ENCODE measurements around the gene BUB1.
A peak's percentile ranks its signal among the peaks of the same experiment; 100 is the strongest.
"Not testable (repeated sequence)": the region's sequence is repeated elsewhere in the genome, so short reads cannot be mapped to it uniquely, and the experiment has no call there.

Gene BUB1

GRCh38 chr2:110690083-110690965 is 12.5 kb upstream of the BUB1 start:
- no peak for DNase-seq (ENCODE audit: low spot score)

DNA sequence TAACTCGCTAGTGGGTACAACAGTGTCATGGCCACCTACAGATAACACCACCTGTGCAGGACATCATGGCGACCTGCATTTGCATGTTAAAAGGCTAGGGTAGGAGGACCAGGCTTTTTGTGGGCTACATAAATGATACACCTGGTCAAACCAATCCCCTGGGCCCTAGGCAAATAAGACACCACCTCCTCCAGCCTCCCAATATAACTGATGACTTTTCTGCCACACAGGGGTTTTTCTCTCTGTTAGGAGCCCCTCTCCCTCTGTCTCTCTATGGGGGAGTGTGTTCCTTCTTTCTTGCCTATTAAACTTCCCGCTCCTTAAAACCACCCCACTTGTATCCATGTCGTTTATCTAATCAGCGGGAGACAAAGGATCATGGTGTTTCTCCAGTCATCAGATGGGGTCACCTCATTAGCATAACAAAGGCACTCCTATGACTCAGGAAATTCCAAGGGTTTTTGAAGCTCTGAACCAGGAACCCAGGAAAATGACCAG is 10.8 kb upstream of the BUB1 start:
- no peak for DNase-seq (ENCODE audit: low spot score)

GRCh38 chr2:110687775-110688484 is 10.1 kb upstream of the BUB1 start:
- DNase-seq (ENCODE audit: low spot score): not testable (repeated sequence)

GRCh38 chr2:110682872-110683271 is 5.0 kb upstream of the BUB1 start:
- DNase-seq (ENCODE audit: low spot score): no peak

GRCh38 chr2:110682267-110682666 is 4.4 kb upstream of the BUB1 start:
- DNase-seq (ENCODE audit: low spot score): no peak

GRCh38 chr2:110680709-110681108 is 2.8 kb upstream of the BUB1 start:
- no peak for DNase-seq (ENCODE audit: low spot score)

- no peak for DNase-seq (ENCODE audit: low spot score)
Observed at GRCh38 chr2:110679865-110680264, 2.0 kb upstream of the BUB1 start.

- DNase-seq (ENCODE audit: low spot score): peak; percentile 4
Observed at GRCh38 chr2:110679337-110679707, 1.5 kb upstream of the BUB1 start.

DNA sequence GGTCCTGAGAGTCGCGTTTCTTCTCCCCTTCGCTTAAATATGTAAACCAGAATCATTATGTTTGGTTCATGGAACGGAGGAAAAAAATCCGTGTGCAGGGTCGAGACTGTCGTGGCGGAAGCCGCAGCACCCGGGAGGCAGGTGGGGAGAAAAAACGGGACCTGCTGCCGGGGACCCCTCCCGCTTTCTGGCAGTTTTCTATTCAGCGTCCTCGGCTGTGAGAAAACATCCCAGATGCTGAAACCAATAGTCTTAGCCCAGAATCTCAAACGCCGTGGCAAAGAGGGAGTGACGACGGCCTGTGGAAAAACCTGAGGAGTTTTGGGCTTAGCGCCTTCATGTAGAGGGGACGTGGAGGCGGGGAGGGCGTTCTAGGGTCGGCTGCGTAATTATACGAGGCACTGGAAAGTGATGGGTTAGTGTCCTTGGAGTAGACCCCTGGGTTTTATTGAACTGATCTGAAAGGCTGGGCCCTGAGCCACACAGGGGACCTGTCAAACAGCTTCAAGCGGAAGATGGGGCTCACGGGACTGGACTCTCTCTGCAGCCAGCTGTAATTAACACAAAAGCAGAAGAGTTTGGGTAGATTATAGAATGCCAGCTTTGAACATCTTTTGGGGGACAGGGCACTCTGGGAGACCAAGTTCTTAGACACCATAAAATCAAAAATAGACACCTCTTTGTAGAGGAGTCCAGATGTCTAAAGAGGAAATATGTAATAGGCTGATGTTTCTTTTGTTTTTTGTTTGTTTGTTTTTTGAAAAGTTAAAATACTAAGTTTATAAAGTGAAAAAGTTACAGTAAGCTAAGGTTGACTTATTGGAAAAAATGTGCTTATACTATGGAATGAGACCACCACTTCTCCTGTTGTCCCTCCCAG is 834 bp upstream of the BUB1 start:
- peak; percentile 2 for DNase-seq (ENCODE audit: low spot score)

- peak; percentile 20 for DNase-seq (ENCODE audit: low spot score)
Observed at GRCh38 chr2:110677080-110677479, 783 bp downstream of the BUB1 start.

DNA sequence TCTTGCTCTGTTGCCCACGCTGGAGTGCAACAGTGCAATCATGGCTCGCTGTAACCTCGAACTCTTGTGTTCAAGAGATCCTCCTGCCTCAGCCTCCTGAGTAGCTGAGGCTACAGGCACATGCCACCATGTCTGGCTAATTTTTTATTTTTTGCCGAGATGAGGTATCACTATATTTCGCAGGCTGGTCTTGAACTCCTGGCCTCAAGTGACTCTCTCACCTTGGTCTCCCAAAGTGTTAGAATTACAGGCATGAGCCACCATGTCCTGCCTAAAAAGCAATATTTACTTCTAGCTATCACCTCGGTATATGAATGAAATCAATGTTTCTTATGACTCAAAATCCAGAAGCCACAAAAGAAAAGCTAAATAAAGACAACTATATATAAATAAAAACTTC is 2.2 kb downstream of the BUB1 start:
- peak; percentile 19 for DNase-seq (ENCODE audit: low spot score)

- DNase-seq (ENCODE audit: low spot score): peak; percentile 64
Observed at GRCh38 chr2:110674620-110675555, 3.0 kb downstream of the BUB1 start.

- no peak for DNase-seq (ENCODE audit: low spot score)
Observed at GRCh38 chr2:110673201-110673600, 4.7 kb downstream of the BUB1 start.

- DNase-seq (ENCODE audit: low spot score): no peak
Observed at GRCh38 chr2:110670826-110671225, 7.0 kb downstream of the BUB1 start.

DNA sequence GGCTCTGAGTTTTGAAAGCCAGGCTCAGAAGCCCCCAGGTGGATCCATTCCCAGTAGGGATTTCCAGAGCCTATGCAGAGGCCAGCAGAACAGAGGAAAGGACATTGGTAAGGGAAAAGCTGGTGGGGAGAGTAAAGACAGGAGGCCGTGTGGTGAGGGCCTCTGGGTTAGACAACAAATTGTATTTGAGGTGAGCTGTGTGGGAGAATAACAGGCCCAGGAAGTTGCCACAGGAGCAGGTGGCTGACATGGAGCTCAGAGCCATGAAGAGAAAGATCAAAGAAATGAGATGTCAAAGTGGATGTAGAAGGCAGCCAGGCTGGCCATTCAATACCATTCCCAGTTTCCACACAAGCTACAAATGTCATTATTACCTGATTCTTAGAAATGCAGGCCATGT is 8.8 kb downstream of the BUB1 start:
- DNase-seq (ENCODE audit: low spot score): no peak

GRCh38 chr2:110667071-110667470 is 10.8 kb downstream of the BUB1 start:
- DNase-seq (ENCODE audit: low spot score): no peak

- no peak for DNase-seq (ENCODE audit: low spot score)
Observed at GRCh38 chr2:110664135-110664534, 13.7 kb downstream of the BUB1 start.

GRCh38 chr2:110662560-110662959 is 15.3 kb downstream of the BUB1 start:
- DNase-seq (ENCODE audit: low spot score): no peak

GRCh38 chr2:110660558-110660957 is 17.3 kb downstream of the BUB1 start:
- no peak for DNase-seq (ENCODE audit: low spot score)

DNA sequence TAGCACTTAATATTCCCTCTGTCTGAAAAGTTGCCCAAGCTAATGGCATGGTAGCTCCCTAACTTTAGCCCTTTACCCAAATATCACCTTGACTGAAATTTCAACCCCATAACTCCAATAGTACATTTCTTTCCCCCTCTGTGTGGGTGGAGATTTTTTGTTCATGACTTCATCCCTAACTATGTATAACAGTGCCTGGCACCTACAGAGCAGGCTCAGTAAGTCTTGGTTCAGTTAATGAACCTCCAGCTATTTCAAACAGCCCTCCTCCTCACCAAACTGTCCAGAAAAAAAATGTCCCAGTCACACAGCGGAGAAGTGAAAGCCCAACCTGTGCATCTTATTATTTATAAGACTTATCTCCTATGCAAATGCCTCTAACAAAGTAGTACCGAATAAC is 18.6 kb downstream of the BUB1 start:
- no peak for DNase-seq (ENCODE audit: low spot score)

- peak; percentile 23 for DNase-seq (ENCODE audit: low spot score)
Observed at GRCh38 chr2:110657724-110658305, 20.0 kb downstream of the BUB1 start.
